Thyroid gland (tissue), 4 donors: Measurements from ENCODE around the gene FAM78A. TPM values are rescaled to one million over a fixed set of nuclear protein-coding genes. Genes with fewer than 3 reads are reported as not detected.
"Not testable (repeated sequence)": the region's sequence is repeated elsewhere in the genome, so short reads cannot be mapped to it uniquely, and the experiment has no call there.

Source experiments
- DNase-seq, 2 donors: peaks; one replicate each; pipeline ENCODE4 v3.0.0-alpha.2; 2019
- H3K27ac ChIP-seq, 3 donors: fragments of 200-600 bp; sonication (generic); 1 replicate in 2 of 3; 2 replicates in 1 of 3; pipeline ENCODE4 v1.5.1; 2016 to 2019; ENCODE audit warnings: mild to moderate bottlenecking in 1 of 3, moderate library complexity in 1 of 3
- H3K27me3 ChIP-seq: fragments of 200-600 bp; sonication (generic); one replicate; pipeline ENCODE4 v1.5.1; 2019
- H3K36me3 ChIP-seq, 2 donors: fragments of 200-600 bp; sonication (generic); one replicate each; pipeline ENCODE4 v1.5.1; 2016 to 2019
- H3K4me1 ChIP-seq, 2 donors: fragments of 200-600 bp; sonication (generic); one replicate each; pipeline ENCODE4 v1.5.1; 2017 to 2019
- H3K4me3 ChIP-seq, 3 donors: fragments of 200-600 bp; sonication (generic); replicated peaks in 1 of 3; 1 replicate in 2 of 3; 2 replicates in 1 of 3; pipeline ENCODE4 v1.5.1; 2016; ENCODE audit warnings: mild to moderate bottlenecking in 1 of 3
- H3K9me3 ChIP-seq: fragments of 200-600 bp; sonication (generic); one replicate; pipeline ENCODE4 v1.5.1; 2017
- POLR2A ChIP-seq, 2 donors: fragments of 450-650 bp; IDR thresholded peaks; one replicate each; pipeline ENCODE4 v1.6.1; 2017; ENCODE audit warnings: antibody characterized with exemption in 2 of 2, mild to moderate bottlenecking in 2 of 2, moderate library complexity in 1 of 2
- WGBS, 2 donors: methylation state at CpG; one replicate each; pipeline ENCODE4 v1.1.5; 2017; 5-methylcytosine and 5-hydroxymethylcytosine counted together
- intact Hi-C: fragments of 100-400 bp; cut with DNase I; formaldehyde crosslinking; loops from one replicate; pipeline ENCODE4 v1.15.1; 2023
- total RNA-seq, 4 donors: library from RNA; depleted of rRNA; stranded (reverse); fragments of >200 nt; gene quantifications; one replicate each; pipeline ENCODE4 v1.2.3, GENCODE V29; 2016
- TF ChIP-seq, protein P1 (sequence below), 6 experiments: fragments of 200-600 bp in 3 of 6; fragments of 450-650 bp in 3 of 6; sonication (generic) in 3 of 6; IDR thresholded peaks; one replicate each; pipeline ENCODE4 v1.5.1; 2016 to 2019; ENCODE audit warnings: antibody characterized with exemption in 6 of 6, mild to moderate bottlenecking in 2 of 6, inconsistent platforms in 1 of 6, moderate library complexity in 1 of 6

Gene FAM78A
- total RNA-seq, 4 donors from 2014 or later: 1.1 to 3.4 (median 1.6) TPM

DNA sequence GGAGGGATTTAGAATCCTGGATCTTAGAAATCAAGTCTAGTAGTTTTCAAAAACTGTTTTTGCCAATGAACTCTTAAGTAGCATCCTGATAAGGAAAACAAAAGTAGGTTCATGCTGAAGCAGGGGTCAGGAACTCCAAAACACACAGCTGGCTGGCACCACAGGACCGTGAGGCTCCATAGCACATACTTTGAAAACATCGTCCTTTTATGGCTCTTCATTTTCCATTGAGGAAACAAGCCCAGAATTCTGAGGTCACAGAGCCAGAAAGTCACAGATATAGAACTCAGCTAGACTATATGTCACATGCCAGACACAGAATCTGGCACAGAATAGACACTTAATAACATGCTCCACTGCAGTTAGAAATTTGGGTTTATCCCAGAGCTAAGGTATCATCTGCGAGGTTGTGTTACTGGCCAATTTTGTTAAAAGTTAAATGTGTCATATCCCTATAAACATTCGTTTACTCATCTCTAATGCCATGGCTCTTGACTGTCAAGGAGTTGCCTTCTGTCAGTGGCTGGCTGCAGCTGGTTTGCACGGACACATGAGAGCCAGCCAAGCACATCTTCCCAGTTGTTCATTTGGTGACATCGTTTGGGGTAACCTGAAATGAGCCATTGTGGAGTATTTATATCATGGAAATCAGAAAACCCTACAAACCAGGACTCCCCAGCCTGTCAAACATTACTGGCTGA lies 58.8 kb downstream of the FAM78A start:
- no peak for DNase-seq
- no peak overlapping the region for H3K4me3 ChIP-seq
- 57 to 63% methylated on average over 6 of the region's 6 CpGs for WGBS, 2 donors
- H3K4me1 ChIP-seq: no peaks in the 10 kb centered on the region
- peaks cover 0 to 8% of the 10 kb centered on the region in 2 donors for H3K36me3 ChIP-seq
- TF ChIP-seq POLR2A (IDR thresholded peaks at IDR 0.05): no peak
- TF ChIP-seq, protein P1, sequence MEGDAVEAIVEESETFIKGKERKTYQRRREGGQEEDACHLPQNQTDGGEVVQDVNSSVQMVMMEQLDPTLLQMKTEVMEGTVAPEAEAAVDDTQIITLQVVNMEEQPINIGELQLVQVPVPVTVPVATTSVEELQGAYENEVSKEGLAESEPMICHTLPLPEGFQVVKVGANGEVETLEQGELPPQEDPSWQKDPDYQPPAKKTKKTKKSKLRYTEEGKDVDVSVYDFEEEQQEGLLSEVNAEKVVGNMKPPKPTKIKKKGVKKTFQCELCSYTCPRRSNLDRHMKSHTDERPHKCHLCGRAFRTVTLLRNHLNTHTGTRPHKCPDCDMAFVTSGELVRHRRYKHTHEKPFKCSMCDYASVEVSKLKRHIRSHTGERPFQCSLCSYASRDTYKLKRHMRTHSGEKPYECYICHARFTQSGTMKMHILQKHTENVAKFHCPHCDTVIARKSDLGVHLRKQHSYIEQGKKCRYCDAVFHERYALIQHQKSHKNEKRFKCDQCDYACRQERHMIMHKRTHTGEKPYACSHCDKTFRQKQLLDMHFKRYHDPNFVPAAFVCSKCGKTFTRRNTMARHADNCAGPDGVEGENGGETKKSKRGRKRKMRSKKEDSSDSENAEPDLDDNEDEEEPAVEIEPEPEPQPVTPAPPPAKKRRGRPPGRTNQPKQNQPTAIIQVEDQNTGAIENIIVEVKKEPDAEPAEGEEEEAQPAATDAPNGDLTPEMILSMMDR (IDR thresholded peaks at IDR 0.05): no peak
- no peak overlapping the region for H3K27ac ChIP-seq
- H3K27me3 ChIP-seq: no peaks in the 10 kb centered on the region
- intact Hi-C loops: no loop called here
- H3K9me3 ChIP-seq: no peaks in the 10 kb centered on the region

DNA sequence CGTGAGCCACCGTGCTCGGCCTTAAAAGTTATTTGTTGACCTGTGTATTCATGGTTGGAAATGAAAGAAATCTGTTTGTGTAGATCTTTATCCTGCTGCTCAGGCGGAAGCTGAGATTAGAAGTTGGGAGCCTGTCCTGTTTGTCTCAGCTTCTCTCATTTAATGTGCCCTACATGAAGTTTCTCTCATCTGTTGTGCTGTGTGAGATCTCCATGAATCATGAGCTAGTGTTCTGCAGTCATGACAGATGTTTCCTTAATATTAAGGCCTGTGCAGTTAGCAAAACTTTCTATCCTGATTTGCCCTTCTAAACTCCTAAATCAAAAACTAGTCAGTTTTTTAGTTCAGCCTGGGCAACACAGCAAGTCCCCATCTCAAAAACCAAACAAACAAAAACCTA lies 59.5 kb downstream of the FAM78A start:
- Histone ChIP-seq H3K36me3 (peaks cover 0 to 8% of the 10 kb centered on the region in 2 donors), H3K4me3 (no peak overlapping the region), H3K27ac (no peak overlapping the region), H3K9me3 (no peaks in the 10 kb centered on the region), H3K27me3 (no peaks in the 10 kb centered on the region), H3K4me1 (no peaks in the 10 kb centered on the region)
- WGBS, 2 donors: 87 to 91% methylated on average over 4 of the region's 4 CpGs
- intact Hi-C loops: no loop called here
- no peak for DNase-seq
- TF ChIP-seq POLR2A (IDR thresholded peaks at IDR 0.05): no peak
- TF ChIP-seq, protein P1 (IDR thresholded peaks at IDR 0.05): no peak

DNA sequence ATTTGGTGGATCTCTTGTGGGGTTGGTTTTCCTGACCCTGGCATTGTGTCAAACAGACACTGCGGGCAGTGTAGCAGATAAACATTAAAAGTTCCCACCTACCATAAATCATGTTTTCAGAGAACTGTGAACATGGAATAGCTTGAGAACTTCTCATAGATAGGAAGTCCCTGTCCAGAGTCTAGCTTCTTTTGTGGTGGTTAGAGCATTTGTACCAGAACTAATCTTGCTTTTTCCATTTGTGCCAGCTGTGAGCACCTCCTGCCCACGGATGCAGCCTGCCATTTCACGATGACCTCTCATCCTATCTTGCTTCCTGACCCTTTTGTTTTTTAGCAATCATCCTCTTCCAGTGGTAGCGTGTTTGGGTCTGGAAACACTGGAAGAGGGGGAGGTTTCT lies 61.4 kb downstream of the FAM78A start:
- intact Hi-C loops: no loop called here
- DNase-seq: no peak
- no peaks in the 10 kb centered on the region for H3K9me3 ChIP-seq
- 81 to 82% methylated on average over 4 of the region's 4 CpGs for WGBS, 2 donors
- TF ChIP-seq POLR2A (IDR thresholded peaks at IDR 0.05): no peak
- TF ChIP-seq, protein P1 (IDR thresholded peaks at IDR 0.05): no peak
- no peaks in the 10 kb centered on the region for H3K27me3 ChIP-seq
- peaks cover 0 to 6% of the 10 kb centered on the region in 2 donors for H3K36me3 ChIP-seq
- no peak overlapping the region for H3K27ac ChIP-seq
- H3K4me3 ChIP-seq: no peak overlapping the region
- H3K4me1 ChIP-seq: no peaks in the 10 kb centered on the region

DNA sequence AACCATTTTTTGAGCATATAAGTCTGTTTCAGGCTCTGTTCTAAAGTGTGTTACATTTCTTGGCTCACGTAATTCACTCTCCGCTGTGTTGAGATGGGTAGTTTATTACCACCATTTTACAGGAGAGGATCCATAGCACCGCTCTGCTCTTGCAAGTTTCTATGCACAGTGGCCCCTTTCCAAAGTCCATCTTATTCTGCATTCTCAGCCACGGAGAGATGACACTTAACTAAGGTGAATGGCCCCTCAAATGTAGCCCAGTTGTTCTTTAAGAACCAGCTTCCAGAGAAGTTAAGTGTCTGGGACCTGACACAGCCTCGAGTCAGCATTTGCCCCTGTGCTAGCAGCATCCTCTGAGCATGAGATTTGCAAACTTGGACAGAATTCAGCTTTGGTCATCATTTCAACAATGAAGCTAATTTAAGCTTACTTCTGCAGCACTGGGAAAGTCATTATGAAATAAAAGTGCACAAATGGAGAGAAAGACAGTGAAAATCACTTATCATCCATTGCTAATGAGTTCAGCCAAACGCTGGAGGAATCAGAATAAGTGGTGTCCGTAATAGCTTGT lies 61.9 kb downstream of the FAM78A start:
- no peak for DNase-seq
- Histone ChIP-seq H3K4me3 (no peak overlapping the region), H3K9me3 (no peaks in the 10 kb centered on the region), H3K36me3 (peaks cover 0 to 6% of the 10 kb centered on the region in 2 donors), H3K27ac (no peak overlapping the region), H3K27me3 (no peaks in the 10 kb centered on the region), H3K4me1 (no peaks in the 10 kb centered on the region)
- intact Hi-C loops: no loop called here
- WGBS, 2 donors: 68 to 71% methylated on average over 7 of the region's 7 CpGs
- TF ChIP-seq, protein P1 (IDR thresholded peaks at IDR 0.05): no peak
- TF ChIP-seq POLR2A (IDR thresholded peaks at IDR 0.05): no peak

DNA sequence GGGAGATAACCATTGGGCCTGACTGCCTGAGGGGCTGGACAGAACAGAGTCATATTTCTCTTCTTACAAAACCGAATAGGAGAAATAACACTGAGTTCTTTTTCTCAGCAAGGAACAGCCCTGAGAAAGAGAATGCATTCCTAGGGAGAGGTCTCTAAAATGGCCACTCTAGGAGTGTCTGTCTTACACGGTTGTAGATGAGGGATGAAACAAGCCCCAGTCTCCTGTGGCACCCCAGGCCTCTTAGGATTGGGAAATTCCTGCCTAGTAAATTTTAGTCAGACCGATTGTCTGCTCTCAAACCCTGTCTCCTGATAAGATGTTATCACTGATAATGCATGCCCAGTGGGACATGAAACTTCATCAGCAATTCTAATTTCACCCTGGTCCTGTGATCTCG lies 64.4 kb downstream of the FAM78A start:
- intact Hi-C loops, H3K36me3 ChIP-seq: not testable (repeated sequence)
- WGBS, 2 donors: 95 to 100% methylated on average over 4 of the region's 4 CpGs

More for the DNA sequence above, 64.4 kb downstream of the FAM78A start:
- H3K27me3 ChIP-seq, H3K4me3 ChIP-seq, DNase-seq, H3K27ac ChIP-seq, H3K9me3 ChIP-seq, H3K4me1 ChIP-seq: not testable (repeated sequence)

Other genes with a start within 250 kb of the FAM78A start
- gene AIF1L, start 180.0 kb downstream of the FAM78A start, total RNA-seq: 100 to 1,000 TPM in 1 of 4 donors, 10 to 100 TPM in 3; 43.0 to 114 (median 87.9) TPM
- gene NUP214, start 150.9 kb downstream of the FAM78A start, total RNA-seq: 10 to 100 TPM; 27.3 to 59.2 (median 46.6) TPM
- gene PLPP7, start 13.2 kb upstream of the FAM78A start, total RNA-seq: 1 to 10 TPM; 1.1 to 2.9 (median 2.7) TPM
- 100 to 1,000 TPM in 3 of 4 donors, 10 to 100 TPM in 1; 81.7 to 159 (median 117) TPM for gene PRRC2B, start 117.6 kb upstream of the FAM78A start, total RNA-seq
- gene POMT1, start 226.4 kb upstream of the FAM78A start, total RNA-seq: 10 to 100 TPM; 21.8 to 51.0 (median 33.9) TPM